RWPE1 (cell line): ENCODE results near the gene RAB36.
"Not testable (repeated sequence)": the region's sequence is repeated elsewhere in the genome, so short reads cannot be mapped to it uniquely, and the experiment has no call there.

Experiments
- CTCF ChIA-PET: fragments of 350-600 bp; sonication (Branson Sonifier 250); formaldehyde crosslinking; extraction: SDS; loops from one replicate; lab custom pipeline; 2021; lab: Yijun Ruan, JAX
- POLR2A ChIA-PET: fragments of 400-600 bp; formaldehyde crosslinking; extraction: SDS; loops from one replicate; lab custom pipeline; 2020; ENCODE audit warnings: antibody characterized with exemption; ENCODE audit not compliant: low non-redundant PET; lab: Yijun Ruan, JAX
- DNase-seq: peaks from one replicate; pipeline ENCODE4 v3.0.0; 2012; ENCODE audit warnings: low spot score
- H3K27ac ChIP-seq: fragments of 450-650 bp; 2 replicates; pipeline ENCODE4 v1.5.1; 2017
- TF ChIP-seq, protein P1 (sequence below): fragments of 450-650 bp; conservative IDR thresholded peaks from 2 replicates; pipeline ENCODE4 v1.5.1; 2017; ENCODE audit warnings: low read depth, mild to moderate bottlenecking

RAB36 gene

DNA sequence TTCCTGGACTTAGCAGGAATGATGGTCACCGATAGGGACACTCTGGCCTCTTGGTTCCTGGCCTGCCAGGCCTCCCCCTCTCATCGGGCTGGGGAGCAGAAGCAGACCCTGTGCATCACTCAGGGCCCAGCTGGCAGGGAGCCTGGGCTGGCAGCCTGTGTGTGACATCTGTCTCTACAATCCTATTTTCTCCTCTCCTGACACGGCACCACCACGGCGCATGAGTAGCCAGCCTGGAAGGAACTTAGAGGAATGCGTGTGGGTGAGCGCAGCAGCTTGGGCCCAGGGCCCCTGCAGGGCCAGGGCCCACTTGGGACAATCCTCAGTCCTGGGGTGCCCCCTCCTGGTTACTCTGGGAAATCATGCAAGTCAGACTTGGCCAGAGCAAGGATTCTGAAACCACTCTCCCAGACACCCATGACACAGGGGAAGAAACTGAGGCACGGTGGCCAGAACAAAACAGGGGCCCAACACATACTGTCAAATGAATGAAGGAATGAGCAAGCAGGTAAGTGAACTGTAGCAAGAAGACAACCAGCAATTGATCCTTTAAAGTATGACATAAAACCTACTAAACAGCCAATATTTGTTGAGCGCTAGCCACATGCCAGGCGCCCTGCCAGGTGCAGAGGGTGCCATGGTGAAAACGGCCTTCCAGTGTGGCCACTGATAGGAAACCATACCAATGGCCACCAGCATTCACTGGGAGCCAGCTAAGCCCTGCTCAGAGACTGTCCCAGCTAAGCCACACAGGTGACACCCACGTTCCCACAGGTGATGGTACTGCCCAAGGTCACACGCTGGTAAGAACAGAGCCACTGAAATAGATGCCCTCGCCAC lies 16.8 kb upstream of the RAB36 start:
- no peak overlapping the region for H3K27ac ChIP-seq
- ChIA-PET CTCF (interaction anchor here (0.6 to 2.9 kb wide), 3 partner anchors 106 to 257 kb away, joined by 3 to 31 read pairs (median 5); no protein-coding TSS in a partner anchor), POLR2A (no interaction called here)
- TF ChIP-seq, protein P1, sequence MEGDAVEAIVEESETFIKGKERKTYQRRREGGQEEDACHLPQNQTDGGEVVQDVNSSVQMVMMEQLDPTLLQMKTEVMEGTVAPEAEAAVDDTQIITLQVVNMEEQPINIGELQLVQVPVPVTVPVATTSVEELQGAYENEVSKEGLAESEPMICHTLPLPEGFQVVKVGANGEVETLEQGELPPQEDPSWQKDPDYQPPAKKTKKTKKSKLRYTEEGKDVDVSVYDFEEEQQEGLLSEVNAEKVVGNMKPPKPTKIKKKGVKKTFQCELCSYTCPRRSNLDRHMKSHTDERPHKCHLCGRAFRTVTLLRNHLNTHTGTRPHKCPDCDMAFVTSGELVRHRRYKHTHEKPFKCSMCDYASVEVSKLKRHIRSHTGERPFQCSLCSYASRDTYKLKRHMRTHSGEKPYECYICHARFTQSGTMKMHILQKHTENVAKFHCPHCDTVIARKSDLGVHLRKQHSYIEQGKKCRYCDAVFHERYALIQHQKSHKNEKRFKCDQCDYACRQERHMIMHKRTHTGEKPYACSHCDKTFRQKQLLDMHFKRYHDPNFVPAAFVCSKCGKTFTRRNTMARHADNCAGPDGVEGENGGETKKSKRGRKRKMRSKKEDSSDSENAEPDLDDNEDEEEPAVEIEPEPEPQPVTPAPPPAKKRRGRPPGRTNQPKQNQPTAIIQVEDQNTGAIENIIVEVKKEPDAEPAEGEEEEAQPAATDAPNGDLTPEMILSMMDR: peak; percentile 53
- DNase-seq: peak; percentile 38

DNA sequence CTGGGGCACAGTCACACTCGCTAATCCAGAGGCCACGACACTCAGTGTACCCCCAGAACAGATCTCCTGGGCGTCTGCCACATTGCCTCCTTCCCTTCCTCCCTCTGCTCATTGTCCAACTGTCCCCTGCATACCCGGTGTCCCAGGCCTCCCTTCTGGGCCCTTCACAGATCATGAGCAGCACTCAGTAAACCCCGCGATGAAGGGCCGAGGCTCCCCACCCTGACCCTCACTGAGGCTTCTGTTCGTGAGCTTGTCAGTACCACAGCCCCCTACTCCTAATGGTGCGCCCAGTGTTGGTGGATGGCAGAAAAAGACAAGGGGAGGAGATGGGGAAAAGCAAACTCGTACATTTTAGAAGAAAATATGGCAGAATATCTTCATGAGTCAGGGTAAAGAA lies 16.1 kb upstream of the RAB36 start:
- ChIA-PET POLR2A (no interaction called here), CTCF (interaction anchor here (2.9 kb wide), 1 partner anchor 170 kb away, joined by 31 read pairs; no protein-coding TSS in a partner anchor)
- no peak overlapping the region for H3K27ac ChIP-seq
- no peak for DNase-seq
- TF ChIP-seq, protein P1: no peak

DNA sequence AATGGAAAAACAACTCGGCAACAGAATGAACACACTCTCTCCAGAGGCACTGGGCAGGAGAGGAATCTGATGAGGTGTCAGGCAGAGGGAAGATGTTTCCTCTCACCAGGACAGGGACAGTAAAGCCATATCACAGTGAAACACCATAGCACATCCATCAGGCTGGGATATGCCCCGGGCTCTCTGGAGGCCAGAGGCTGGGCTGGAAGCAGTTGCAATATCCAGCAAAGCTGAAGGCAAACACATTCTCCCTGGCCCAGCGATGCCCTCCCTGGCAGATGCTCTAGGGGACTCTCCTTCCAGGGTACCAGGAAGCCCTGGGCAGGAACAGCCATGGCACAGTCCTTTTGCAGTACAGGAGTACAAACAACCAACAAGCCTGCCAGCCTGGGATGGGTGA lies 14.6 kb upstream of the RAB36 start:
- TF ChIP-seq, protein P1: no peak
- CTCF ChIA-PET: no interaction called here
- no peak for DNase-seq
- POLR2A ChIA-PET: no interaction called here
- H3K27ac ChIP-seq: no peak overlapping the region

DNA sequence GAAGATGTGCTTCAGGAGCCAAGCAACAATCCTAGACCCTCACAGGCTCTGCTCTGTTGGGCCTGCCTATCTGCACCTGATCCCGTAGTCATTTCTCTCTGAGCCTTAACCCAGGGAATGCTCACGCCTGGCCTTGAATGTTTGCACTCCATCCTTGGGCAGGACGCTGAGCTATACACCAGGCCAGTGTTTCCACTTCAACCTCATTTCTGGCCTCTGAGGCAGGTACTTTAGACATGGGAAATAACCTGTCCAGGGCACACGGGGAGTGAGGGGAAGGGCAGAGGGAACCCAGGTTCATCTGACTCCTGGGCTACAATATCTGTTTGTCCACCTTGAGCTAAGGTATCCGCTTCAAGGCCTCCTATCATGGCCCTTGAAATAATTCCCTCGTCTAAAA lies 13.3 kb upstream of the RAB36 start:
- TF ChIP-seq, protein P1: no peak
- no peak for DNase-seq
- H3K27ac ChIP-seq: no peak overlapping the region
- POLR2A ChIA-PET: no interaction called here
- CTCF ChIA-PET: no interaction called here

DNA sequence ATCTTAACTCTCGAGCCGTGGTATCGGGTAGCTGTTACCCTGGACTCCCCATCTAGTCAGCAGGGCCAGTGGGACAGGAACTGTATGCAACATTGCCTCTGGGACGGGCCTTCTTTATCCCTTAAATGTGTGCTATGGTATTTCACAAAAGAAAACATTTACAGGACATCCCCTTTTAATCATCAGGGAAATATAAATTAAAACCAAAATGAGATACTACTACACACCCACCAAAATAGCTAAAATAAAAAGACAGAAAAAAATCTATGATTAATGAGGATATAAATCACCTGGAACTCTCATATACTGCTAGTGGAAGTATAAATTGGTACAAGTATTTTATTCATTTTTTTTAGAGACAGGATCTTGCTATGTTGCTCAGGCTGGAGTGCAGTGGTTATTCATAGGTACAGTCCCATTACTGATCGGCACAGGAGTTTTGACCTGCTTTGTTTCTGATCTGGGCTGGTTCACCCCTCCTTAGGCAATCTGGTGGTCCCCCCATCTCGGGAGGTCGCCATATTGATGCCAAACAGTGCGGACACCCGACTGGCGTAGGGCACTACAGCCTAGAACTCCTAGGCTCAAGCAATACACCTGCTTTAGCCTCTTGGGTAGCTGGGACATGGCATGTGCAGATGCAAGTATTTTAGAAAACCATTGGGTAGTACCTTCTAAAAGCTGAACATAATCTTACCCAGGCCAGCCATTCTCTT lies 12.7 kb upstream of the RAB36 start:
- ChIA-PET CTCF (interaction anchor here (0.6 kb wide), 1 partner anchor 149 kb away, joined by 4 read pairs; no protein-coding TSS in a partner anchor), POLR2A (no interaction called here)
- H3K27ac ChIP-seq: no peak overlapping the region
- TF ChIP-seq, protein P1: no peak
- no peak for DNase-seq

DNA sequence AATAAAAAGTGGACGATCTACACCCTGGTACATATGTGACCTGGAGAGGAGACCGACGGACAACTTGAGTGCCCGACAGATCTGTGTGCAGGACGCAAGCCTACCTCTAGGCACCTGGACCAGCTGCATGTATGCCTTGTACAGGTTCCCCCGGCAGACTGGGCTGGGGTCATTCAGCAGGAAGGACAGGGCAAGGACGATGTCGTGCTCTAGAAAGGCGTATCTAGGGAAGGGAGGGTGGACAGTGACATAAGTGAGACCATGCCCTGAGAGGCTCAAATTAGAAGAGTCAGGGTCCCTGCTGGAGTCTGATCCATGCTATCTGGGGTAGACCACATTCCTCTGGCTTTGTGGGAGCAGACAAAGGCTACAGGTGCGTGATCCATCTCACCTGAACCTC lies 11.4 kb upstream of the RAB36 start:
- TF ChIP-seq, protein P1: no peak
- DNase-seq: no peak
- POLR2A ChIA-PET: no interaction called here
- CTCF ChIA-PET: no interaction called here
- no peak overlapping the region for H3K27ac ChIP-seq

DNA sequence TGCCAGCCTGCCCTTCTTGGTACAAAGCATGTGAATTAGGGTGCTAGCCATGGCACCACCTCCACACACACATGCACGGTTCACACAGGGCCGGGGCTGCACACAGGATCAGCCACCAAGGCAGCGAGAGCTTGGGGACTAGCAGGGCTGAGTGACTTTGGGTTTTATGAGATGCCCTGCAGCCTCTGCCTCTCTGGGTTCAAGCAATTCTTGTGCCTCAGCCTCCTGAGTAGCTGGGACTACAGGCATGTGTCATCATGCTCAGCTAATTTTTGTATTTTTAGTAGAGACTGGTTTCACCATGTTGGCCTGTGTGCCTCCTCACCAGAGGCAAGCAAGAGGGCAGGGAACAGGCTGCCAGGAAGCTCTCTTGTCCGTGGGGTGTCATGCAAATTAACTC lies 8.3 kb upstream of the RAB36 start:
- POLR2A ChIA-PET, H3K27ac ChIP-seq, CTCF ChIA-PET, DNase-seq: not testable (repeated sequence)
